MCF 10A (cell line): ENCODE data around the gene CTNNA2. TPM values are rescaled to one million over a fixed set of nuclear protein-coding genes. Genes with fewer than 3 reads are reported as not detected.

ENCODE experiments used
- Bru-seq: library from RNA; stranded (reverse); fragments of 400-500 nt; gene quantifications from one replicate; lab custom pipeline; 2021; lab: Mats Ljungman, UMichigan
- BruChase-seq, 2 experiments: library from RNA; stranded (reverse); fragments of 400-500 nt; gene quantifications; one replicate each; lab custom pipeline; 2021; lab: Mats Ljungman, UMichigan
- BruUV-seq: library from RNA; stranded (reverse); fragments of 400-500 nt; replicated peaks from 2 replicates; lab custom pipeline; 2021; lab: Mats Ljungman, UMichigan
- CTCF ChIA-PET: fragments of 300-600 bp; sonication (Branson Sonifier 250); formaldehyde crosslinking; extraction: SDS; loops from one replicate; lab custom pipeline; 2021; ENCODE audit warnings: antibody characterized with exemption, inconsistent platforms; lab: Yijun Ruan, JAX
- POLR2A ChIA-PET: fragments of 300-600, 350-650 bp; sonication (Branson Sonifier 250); formaldehyde crosslinking; extraction: SDS; loops from one replicate; lab custom pipeline; 2020; ENCODE audit warnings: antibody characterized with exemption, inconsistent platforms; lab: Yijun Ruan, JAX
- DNase-seq: peaks from one replicate; pipeline ENCODE4 v3.0.0-alpha.2; 2018; ENCODE audit not compliant: unreplicated experiment
- H3K27ac Mint-ChIP-seq: one replicate; pipeline ENCODE4 v1.8.0; 2022; ENCODE audit warnings: mild to moderate bottlenecking, low read depth, mixed read lengths; ENCODE audit not compliant: unreplicated experiment
- H3K27me3 Mint-ChIP-seq: one replicate; pipeline ENCODE4 v1.8.0; 2022; ENCODE audit warnings: mixed read lengths; ENCODE audit not compliant: insufficient read depth, unreplicated experiment
- H3K36me3 Mint-ChIP-seq: one replicate; pipeline ENCODE4 v1.8.0; 2022; ENCODE audit warnings: mild to moderate bottlenecking, moderate library complexity, mixed read lengths; ENCODE audit not compliant: insufficient read depth, unreplicated experiment
- H3K4me1 Mint-ChIP-seq: one replicate; pipeline ENCODE4 v1.8.0; 2022; ENCODE audit warnings: mixed read lengths; ENCODE audit not compliant: insufficient read depth, unreplicated experiment
- H3K4me3 Mint-ChIP-seq: one replicate; pipeline ENCODE4 v1.8.0; 2022; ENCODE audit warnings: mild to moderate bottlenecking, moderate library complexity, mixed read lengths; ENCODE audit not compliant: unreplicated experiment
- H3K9me3 Mint-ChIP-seq: one replicate; pipeline ENCODE4 v1.8.0; 2022; ENCODE audit warnings: mixed read lengths; ENCODE audit not compliant: unreplicated experiment
- intact Hi-C: fragments of 100-400 bp; cut with micrococcal nuclease; formaldehyde crosslinking; loops from 2 replicates; pipeline ENCODE4 v1.14.1; 2022
- long read RNA-seq: library from polyadenylated mRNA; stranded (forward); transcript quantifications from one replicate; pipeline ENCODE4 v2.0.0, GENCODE V29; 2022
- total RNA-seq: library from RNA; stranded (reverse); gene quantifications from 2 replicates; pipeline ENCODE4 v1.2.3, GENCODE V29; 2022
- TF ChIP-seq, protein P1 (sequence below): fragments of 200-600 bp; IDR thresholded peaks from one replicate; pipeline ENCODE4 v1.8.0; 2022; ENCODE audit warnings: antibody characterized with exemption, mild to moderate bottlenecking; ENCODE audit not compliant: unreplicated experiment

Gene CTNNA2
- not detected in 2 replicates for total RNA-seq
- percentile 1 among the genes with signal in this experiment for Bru-seq, nascent RNA
- BruChase-seq, experiment 1, labeled RNA remaining after a 6-hour chase: percentile 0 among the genes with signal in this experiment
- BruChase-seq, experiment 2, labeled RNA remaining after a 2-hour chase: percentile 1 among the genes with signal in this experiment
- long read RNA-seq: 0 reads

GRCh38 chr2:79512442-79513401 lies at the start of gene CTNNA2:
Gene CTNNA2, plus strand, starts transcription at chr2:79513051.
- Mint-ChIP-seq H3K4me1 (no peaks in the 10 kb centered on the region), H3K9me3 (no peaks in the 10 kb centered on the region), H3K27me3 (peaks cover 18% of the 10 kb centered on the region), H3K27ac (no peak within 1 kb of the TSS), H3K4me3 (no peak within 1 kb of the TSS), H3K36me3 (no peaks in the 10 kb centered on the region)
- TF ChIP-seq, protein P1, sequence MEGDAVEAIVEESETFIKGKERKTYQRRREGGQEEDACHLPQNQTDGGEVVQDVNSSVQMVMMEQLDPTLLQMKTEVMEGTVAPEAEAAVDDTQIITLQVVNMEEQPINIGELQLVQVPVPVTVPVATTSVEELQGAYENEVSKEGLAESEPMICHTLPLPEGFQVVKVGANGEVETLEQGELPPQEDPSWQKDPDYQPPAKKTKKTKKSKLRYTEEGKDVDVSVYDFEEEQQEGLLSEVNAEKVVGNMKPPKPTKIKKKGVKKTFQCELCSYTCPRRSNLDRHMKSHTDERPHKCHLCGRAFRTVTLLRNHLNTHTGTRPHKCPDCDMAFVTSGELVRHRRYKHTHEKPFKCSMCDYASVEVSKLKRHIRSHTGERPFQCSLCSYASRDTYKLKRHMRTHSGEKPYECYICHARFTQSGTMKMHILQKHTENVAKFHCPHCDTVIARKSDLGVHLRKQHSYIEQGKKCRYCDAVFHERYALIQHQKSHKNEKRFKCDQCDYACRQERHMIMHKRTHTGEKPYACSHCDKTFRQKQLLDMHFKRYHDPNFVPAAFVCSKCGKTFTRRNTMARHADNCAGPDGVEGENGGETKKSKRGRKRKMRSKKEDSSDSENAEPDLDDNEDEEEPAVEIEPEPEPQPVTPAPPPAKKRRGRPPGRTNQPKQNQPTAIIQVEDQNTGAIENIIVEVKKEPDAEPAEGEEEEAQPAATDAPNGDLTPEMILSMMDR: no peak
- intact Hi-C loops: no loop called here
- no TSS peak for BruUV-seq
- ChIA-PET CTCF (interaction anchor here (0.7 kb wide), 1 partner anchor 17 kb away, joined by 4 read pairs; no protein-coding TSS in a partner anchor), POLR2A (no interaction called here)
- no peak for DNase-seq

- Mint-ChIP-seq H3K27ac (no peak overlapping the region), H3K4me1 (no peaks in the 10 kb centered on the region), H3K4me3 (no peak overlapping the region), H3K36me3 (no peaks in the 10 kb centered on the region), H3K27me3 (no peaks in the 10 kb centered on the region), H3K9me3 (peaks cover 8% of the 10 kb centered on the region)
- CTCF ChIA-PET: no interaction called here
- POLR2A ChIA-PET: no interaction called here
- TF ChIP-seq, protein P1: no peak
- no peak for DNase-seq
- intact Hi-C loops: no loop called here
- no TSS peak for BruUV-seq
Measured at GRCh38 chr2:79487399-79487798, 25.5 kb upstream of the CTNNA2 start.

GRCh38 chr2:79511320-79511951 lies 1.4 kb upstream of the CTNNA2 start:
- Mint-ChIP-seq H3K27ac (no peak overlapping the region), H3K4me3 (no peak overlapping the region), H3K36me3 (no peaks in the 10 kb centered on the region), H3K9me3 (no peaks in the 10 kb centered on the region), H3K4me1 (no peaks in the 10 kb centered on the region), H3K27me3 (peaks cover 12% of the 10 kb centered on the region)
- BruUV-seq: no TSS peak
- TF ChIP-seq, protein P1: no peak
- ChIA-PET CTCF (no interaction called here), POLR2A (no interaction called here)
- intact Hi-C loops: no loop called here
- DNase-seq: peak; percentile 11

DNA sequence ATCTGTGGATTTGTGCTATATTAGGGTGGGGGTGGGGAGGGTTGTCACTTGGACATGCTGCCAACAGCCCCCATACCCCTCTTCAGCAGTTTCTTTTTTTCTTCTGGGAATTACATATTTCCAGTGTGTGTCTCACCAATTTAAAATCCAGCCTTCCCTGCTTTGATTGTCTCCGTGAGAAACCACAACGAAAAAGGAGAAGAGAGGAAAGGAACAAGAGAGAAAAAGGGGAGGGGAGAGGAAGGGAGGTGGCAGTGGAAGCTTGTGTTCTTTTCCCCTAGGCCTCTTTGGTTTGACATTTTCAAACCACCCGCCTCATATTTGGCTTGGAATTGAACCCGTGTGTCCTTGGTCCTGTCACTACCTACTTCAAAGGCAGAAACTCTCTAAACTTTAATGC lies 860 bp downstream of the CTNNA2 start:
- intact Hi-C loops: no loop called here
- H3K36me3 Mint-ChIP-seq: no peaks in the 10 kb centered on the region
- no peak overlapping the region for H3K27ac Mint-ChIP-seq
- H3K27me3 Mint-ChIP-seq: peaks cover 18% of the 10 kb centered on the region
- ChIA-PET CTCF (no interaction called here), POLR2A (no interaction called here)
- BruUV-seq: no TSS peak
- no peaks in the 10 kb centered on the region for H3K4me1 Mint-ChIP-seq
- TF ChIP-seq, protein P1: no peak
- H3K9me3 Mint-ChIP-seq: no peaks in the 10 kb centered on the region
- no peak for DNase-seq
- no peak overlapping the region for H3K4me3 Mint-ChIP-seq
